Retinal pigment epithelial cell (primary cell): ENCODE results near the gene KBTBD13.

ENCODE experiments used
- DNase-seq: peaks from one replicate; pipeline ENCODE4 v3.0.0-alpha.2; 2010; ENCODE audit warnings: low read depth
- H3K4me3 ChIP-seq: 2 replicates; pipeline ENCODE4 v1.5.1; 2011; ENCODE audit warnings: mild to moderate bottlenecking, low read length, control low read depth, moderate library complexity
- CTCF ChIP-seq: conservative IDR thresholded peaks from 2 replicates; pipeline ENCODE4 v1.5.1; 2011; ENCODE audit warnings: low read depth, low read length, control low read depth, inconsistent platforms

Gene KBTBD13

GRCh38 chr15:65058394-65059368, 17.9 kb upstream of the KBTBD13 start:
- no peak for DNase-seq
- TF ChIP-seq CTCF = no peak
- no peak overlapping the region for H3K4me3 ChIP-seq

- no peak for DNase-seq
- no peak overlapping the region for H3K4me3 ChIP-seq
- TF ChIP-seq CTCF = no peak
Measured at GRCh38 chr15:65059369-65059750, 17.2 kb upstream of the KBTBD13 start.

GRCh38 chr15:65059931-65060596, 16.5 kb upstream of the KBTBD13 start:
- TF ChIP-seq CTCF = no peak
- H3K4me3 ChIP-seq = no peak overlapping the region
- DNase-seq = no peak

GRCh38 chr15:65060641-65061397, 15.7 kb upstream of the KBTBD13 start:
- no peak for TF ChIP-seq CTCF
- H3K4me3 ChIP-seq = no peak overlapping the region
- DNase-seq = no peak

- DNase-seq = no peak
- no peak overlapping the region for H3K4me3 ChIP-seq
- no peak for TF ChIP-seq CTCF
Measured at GRCh38 chr15:65062061-65062460, 14.5 kb upstream of the KBTBD13 start.

- TF ChIP-seq CTCF = no peak
- H3K4me3 ChIP-seq = no peak overlapping the region
- DNase-seq = no peak
Measured at GRCh38 chr15:65062726-65063125, 13.8 kb upstream of the KBTBD13 start.
